ENCODE data around the gene NBAS.

DNA sequence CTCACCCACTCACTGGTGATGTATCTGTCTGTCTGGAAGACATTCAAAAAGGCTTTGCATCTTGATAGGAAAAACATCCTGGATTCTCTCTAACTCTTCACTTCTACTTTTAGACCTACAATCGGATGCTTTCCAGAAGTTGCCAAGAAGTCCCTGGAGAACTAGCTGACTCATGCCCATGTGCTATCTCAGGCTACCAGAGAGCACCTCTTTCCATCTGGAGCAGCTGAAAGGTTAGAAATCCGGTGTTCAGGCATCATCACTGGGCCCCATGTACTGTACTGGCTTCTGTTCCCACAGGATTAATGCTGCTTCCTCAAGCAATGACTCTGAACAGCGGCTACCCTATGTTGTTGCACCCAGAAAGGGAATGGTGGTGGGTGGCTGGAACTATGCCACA, 259.0 kb downstream of the NBAS start:
- TF ChIP-seq CTCF (IDR thresholded peaks at IDR 0.05) (no peak), POLR2A (IDR thresholded peaks at IDR 0.05) (no peak)

All from ovary (tissue), 3 donors.